SK-N-SH (cell line): ENCODE measurements around the gene OR5C1. TPM values are rescaled to one million over a fixed set of nuclear protein-coding genes. Genes with fewer than 3 reads are reported as not detected.

Experiments used
- CTCF ChIA-PET: fragments of 300-600, 350-600 bp; formaldehyde crosslinking; extraction: SDS; loops from one replicate; lab custom pipeline; 2021; lab: Yijun Ruan, JAX
- POLR2A ChIA-PET: fragments of 350-600 bp; sonication (Branson Sonifier 250); formaldehyde crosslinking; extraction: SDS; loops from one replicate; lab custom pipeline; 2020; ENCODE audit warnings: antibody characterized with exemption, inconsistent platforms; lab: Yijun Ruan, JAX
- DNase-seq: peaks from one replicate; pipeline ENCODE4 v3.0.0; 2012
- H2AFZ ChIP-seq: fragments of 200-600 bp; sonication (generic); 2 replicates; pipeline ENCODE4 v1.8.1; 2016; ENCODE audit warnings: antibody characterized with exemption, mild to moderate bottlenecking, low read depth
- H3F3A ChIP-seq: fragments of 200-600 bp; sonication (generic); replicated peaks from 2 replicates; pipeline ENCODE3; 2016; ENCODE audit warnings: antibody characterized with exemption, mild to moderate bottlenecking; ENCODE audit not compliant: insufficient read depth
- H3K27ac ChIP-seq, 2 experiments: fragments of 200-500 bp in 1 of 2; fragments of 200-600 bp in 1 of 2; sonication (Bioruptor generic) in 1 of 2; sonication (generic), shearing (Covaris generic) in 1 of 2; 2 replicates each; pipeline versions ENCODE4 v1.5.1 to v1.6.1; 2014 to 2016; ENCODE audit warnings: low read depth in 2 of 2, inconsistent platforms in 1 of 2, low read length in 1 of 2, mild to moderate bottlenecking in 1 of 2, mixed read lengths in 1 of 2
- H3K27me3 ChIP-seq: fragments of 200-600 bp; sonication (generic), shearing (Covaris generic); 2 replicates; pipeline ENCODE4 v1.6.1; 2016; ENCODE audit warnings: mixed run types; ENCODE audit not compliant: insufficient read depth
- H3K36me3 ChIP-seq, 2 experiments: fragments of 200-500 bp in 1 of 2; fragments of 200-600 bp in 1 of 2; sonication (Bioruptor generic) in 1 of 2; sonication (generic) in 1 of 2; replicated peaks in 1 of 2; 2 replicates each; pipeline versions ENCODE3 to v1.5.1; 2014 to 2016; ENCODE audit warnings: low read length in 1 of 2, mild to moderate bottlenecking in 1 of 2; ENCODE audit not compliant: insufficient read depth in 2 of 2, control insufficient read depth in 1 of 2
- H3K4me1 ChIP-seq, 2 experiments: fragments of 200-500 bp in 1 of 2; fragments of 200-600 bp in 1 of 2; sonication (Bioruptor generic) in 1 of 2; sonication (generic), shearing (Covaris generic) in 1 of 2; 2 replicates each; pipeline versions ENCODE4 v1.5.1 to v1.6.1; 2014 to 2016; ENCODE audit warnings: low read depth in 1 of 2, low read length in 1 of 2, mixed run types in 1 of 2; ENCODE audit not compliant: insufficient read depth in 2 of 2, control insufficient read depth in 1 of 2
- H3K4me2 ChIP-seq: fragments of 200-600 bp; sonication (generic), shearing (Covaris generic); 2 replicates; pipeline ENCODE4 v1.6.1; 2017; ENCODE audit warnings: mixed run types
- H3K4me3 ChIP-seq, 2 experiments: fragments of 200-500 bp in 1 of 2; fragments of 200-600 bp in 1 of 2; sonication (Bioruptor generic) in 1 of 2; sonication (generic), shearing (Covaris generic) in 1 of 2; 2 replicates each; pipeline versions ENCODE4 v1.5.1 to v1.8.1; 2014 to 2016; ENCODE audit warnings: low read depth in 2 of 2, inconsistent platforms in 1 of 2, low read length in 1 of 2, mild to moderate bottlenecking in 1 of 2, mixed read lengths in 1 of 2, moderate library complexity in 1 of 2
- H3K79me2 ChIP-seq: fragments of 200-600 bp; sonication (generic); 2 replicates; pipeline ENCODE4 v1.8.1; 2017; ENCODE audit warnings: mild to moderate bottlenecking; ENCODE audit not compliant: insufficient read depth
- H3K9ac ChIP-seq: fragments of 200-600 bp; sonication (generic); 2 replicates; pipeline ENCODE4 v1.6.1; 2017; ENCODE audit warnings: mixed run types
- H3K9me2 ChIP-seq: fragments of 200-600 bp; sonication (generic); 2 replicates; pipeline ENCODE4 v1.6.1; 2017; ENCODE audit warnings: mixed run types
- H3K9me3 ChIP-seq: fragments of 200-600 bp; sonication (generic); 2 replicates; pipeline ENCODE4 v1.6.1; 2017; ENCODE audit warnings: mixed run types, mild to moderate bottlenecking, moderate library complexity
- H4K20me1 ChIP-seq: fragments of 200-600 bp; sonication (generic); 2 replicates; pipeline ENCODE4 v1.6.1; 2017; ENCODE audit warnings: mild to moderate bottlenecking, mixed run types; ENCODE audit not compliant: insufficient read depth
- CTCF ChIP-seq: fragments of 200-600 bp; sonication (generic); IDR thresholded peaks from 2 replicates; pipeline ENCODE4 v1.6.1; 2017; ENCODE audit warnings: antibody characterized with exemption, mild to moderate bottlenecking, moderate library complexity
- EP300 ChIP-seq, 2 experiments: IDR thresholded peaks; 2 replicates each; pipeline versions ENCODE4 v1.4.0 to v1.6.1; 2012; ENCODE audit warnings: borderline replicate concordance in 1 of 2, low read depth in 1 of 2, low read length in 1 of 2
- EZH2phosphoT487 ChIP-seq: fragments of 200-600 bp; sonication (generic); IDR thresholded peaks from 2 replicates; pipeline ENCODE4 v1.6.1; 2017; ENCODE audit warnings: low read depth, mixed run types, mild to moderate bottlenecking, antibody characterized with exemption, moderate library complexity, borderline replicate concordance
- GATA2 ChIP-seq: sonication (generic); formaldehyde crosslinking; IDR thresholded peaks from 2 replicates; pipeline ENCODE4 v1.5.0; 2020; ENCODE audit warnings: mild to moderate bottlenecking, missing genetic modification reagents
- JUND ChIP-seq: IDR thresholded peaks from 2 replicates; pipeline ENCODE4 v1.4.0; 2012
- MAX ChIP-seq: IDR thresholded peaks from 2 replicates; pipeline ENCODE4 v1.4.0; 2012; ENCODE audit warnings: low read depth
- MEF2A ChIP-seq: IDR thresholded peaks from 2 replicates; pipeline ENCODE4 v1.4.0; 2012; ENCODE audit warnings: low read depth, borderline replicate concordance
- NFIC ChIP-seq: IDR thresholded peaks from 2 replicates; pipeline ENCODE4 v1.4.0; 2012; ENCODE audit warnings: borderline replicate concordance
- NRF1 ChIP-seq: IDR thresholded peaks from 2 replicates; pipeline ENCODE4 v1.6.1; 2012; ENCODE audit warnings: low read depth, mild to moderate bottlenecking, low read length
- RAD21 ChIP-seq: IDR thresholded peaks from 2 replicates; pipeline ENCODE4 v1.6.1; 2012; ENCODE audit warnings: mild to moderate bottlenecking, low read length
- REST ChIP-seq: IDR thresholded peaks from 2 replicates; pipeline ENCODE4 v1.6.1; 2012; ENCODE audit warnings: mild to moderate bottlenecking, low read depth, low read length, moderate library complexity
- SMC3 ChIP-seq: IDR thresholded peaks from 2 replicates; pipeline ENCODE4 v1.6.1; 2012; ENCODE audit warnings: low read depth, low read length, improper control_type of control experiment
- TCF12 ChIP-seq: IDR thresholded peaks from 2 replicates; pipeline ENCODE4 v1.4.0; 2012
- USF1 ChIP-seq: IDR thresholded peaks from 2 replicates; pipeline ENCODE4 v1.4.0; 2012; ENCODE audit warnings: low read depth, borderline replicate concordance
- USF2 ChIP-seq: fragments of 150-350 bp; IDR thresholded peaks from 2 replicates; pipeline ENCODE4 v1.6.1; 2017; ENCODE audit warnings: antibody characterized with exemption, low read length, low read depth, borderline replicate concordance
- ZBTB33 ChIP-seq: IDR thresholded peaks from 2 replicates; pipeline ENCODE4 v1.4.0; 2012; ENCODE audit warnings: low read depth, borderline replicate concordance
- WGBS: methylation state at CpG from one replicate; pipeline ENCODE4 v1.1.6; 2017; ENCODE audit warnings: low lambda C conversion rate; 5-methylcytosine and 5-hydroxymethylcytosine counted together
- polyA plus RNA-seq, 3 experiments: library from polyadenylated mRNA; depleted of rRNA; stranded (reverse); fragments of >200 nt; gene quantifications; 2 replicates each; pipeline ENCODE4 v1.2.3, GENCODE V29; 2012

OR5C1 gene
- polyA plus RNA-seq, 1 of the 3 experiments (the other 2 are of a cell fraction): not detected

GRCh38 chr9:122816163-122816867 is 27.6 kb downstream of the OR5C1 start:
- Histone ChIP-seq H2AFZ (no peak overlapping the region), H3K4me1 (peaks cover 0 to 16% of the 10 kb centered on the region in 2 experiments; a peak in 2 of 4 replicates), H3K9me2 (no peaks in the 10 kb centered on the region), H3K27me3 (no peaks in the 10 kb centered on the region), H3K4me2 (no peak overlapping the region), H3K36me3 (peaks cover 36 to 39% of the 10 kb centered on the region in 2 experiments), H3K79me2 (peaks cover 22% of the 10 kb centered on the region), H3F3A (peaks cover 29% of the 10 kb centered on the region), H3K27ac (no peak overlapping the region), H3K9me3 (no peaks in the 10 kb centered on the region), H4K20me1 (peaks cover 21% of the 10 kb centered on the region), H3K9ac (no peak overlapping the region), H3K4me3 (no peak overlapping the region)
- DNase-seq: no peak
- TF ChIP-seq ZBTB33: no peak
- TF ChIP-seq USF1: no peak
- no peak for TF ChIP-seq NFIC
- TF ChIP-seq GATA2: no peak
- no peak for TF ChIP-seq EP300 (IDR thresholded peaks at IDR 0.05; ENCODE audit: borderline replicate concordance in 1 of 2, low read depth in 1 of 2, low read length in 1 of 2)
- no peak for TF ChIP-seq MAX
- CTCF ChIA-PET: interaction anchor here (0.7 to 0.9 kb wide), 2 partner anchors 352 to 718 kb away, joined by 3 read pairs; no protein-coding TSS in a partner anchor
- POLR2A ChIA-PET: no interaction called here
- 95% methylated on average over 17 of the region's 17 CpGs for WGBS

GRCh38 chr9:122819326-122819725 is 30.6 kb downstream of the OR5C1 start:
- H3K9me2 ChIP-seq: no peaks in the 10 kb centered on the region
- H3K4me1 ChIP-seq: peaks cover 3 to 22% of the 10 kb centered on the region in 2 experiments; a peak in 3 of 4 replicates
- H3K79me2 ChIP-seq: peaks cover 44% of the 10 kb centered on the region
- no peak for DNase-seq
- H4K20me1 ChIP-seq: peaks cover 21% of the 10 kb centered on the region
- H3K4me3 ChIP-seq: no peak overlapping the region
- ChIA-PET CTCF (interaction anchor here (1.3 to 4.2 kb wide), 3 partner anchors 9 to 321 kb away, joined by 6 to 25 read pairs (median 8); no protein-coding TSS in a partner anchor), POLR2A (no interaction called here)
- H3K27me3 ChIP-seq: no peaks in the 10 kb centered on the region
- H3K9me3 ChIP-seq: no peaks in the 10 kb centered on the region
- peaks cover 43 to 54% of the 10 kb centered on the region in 2 experiments for H3K36me3 ChIP-seq
- H2AFZ ChIP-seq: no peak overlapping the region
- H3F3A ChIP-seq: peaks cover 29% of the 10 kb centered on the region
- peak overlapping the region; percentile 3; the same call in 1 of the 2 replicates for H3K4me2 ChIP-seq
- no peak overlapping the region for H3K9ac ChIP-seq
- H3K27ac ChIP-seq: peak overlapping the region in 1 of 2 experiments; percentile 67; a peak in 2 of 4 replicates
- WGBS: 56% methylated on average over 3 of the region's 3 CpGs
- no peak for TF ChIP-seq SMC3
- no peak for TF ChIP-seq RAD21
- no peak for TF ChIP-seq GATA2
- TF ChIP-seq EZH2phosphoT487: no peak
- TF ChIP-seq NFIC: no peak
- TF ChIP-seq NRF1: no peak
- TF ChIP-seq USF2: no peak
- TF ChIP-seq EP300 (IDR thresholded peaks at IDR 0.05; ENCODE audit: borderline replicate concordance in 1 of 2, low read depth in 1 of 2, low read length in 1 of 2): no peak
- TF ChIP-seq REST: no peak
- TF ChIP-seq CTCF: no peak
- no peak for TF ChIP-seq JUND
- TF ChIP-seq MEF2A: no peak
- TF ChIP-seq TCF12: no peak
